Measurements from ENCODE around the gene AUTS2.

The AUTS2 gene

GRCh38 chr7:70459546-70459945 lies 861.3 kb downstream of the AUTS2 start:
- no peak for DNase-seq

- DNase-seq = no peak
These were observed 861.8 kb downstream of the AUTS2 start for GRCh38 chr7:70460071-70460470.

- no peak for DNase-seq
These were observed 862.3 kb downstream of the AUTS2 start for GRCh38 chr7:70460562-70460961.

GRCh38 chr7:70463352-70463938 lies 865.2 kb downstream of the AUTS2 start:
- DNase-seq = no peak

GRCh38 chr7:70466725-70467364 lies 868.6 kb downstream of the AUTS2 start:
- DNase-seq = no peak

GRCh38 chr7:70470746-70471145 lies 872.5 kb downstream of the AUTS2 start:
- no peak for DNase-seq

GRCh38 chr7:70472601-70473237 lies 874.4 kb downstream of the AUTS2 start:
- DNase-seq = no peak

GRCh38 chr7:70474639-70475234 lies 876.5 kb downstream of the AUTS2 start:
- no peak for DNase-seq

GRCh38 chr7:70477036-70478010 lies 879.0 kb downstream of the AUTS2 start:
- DNase-seq = no peak

- DNase-seq = no peak
These were observed 881.1 kb downstream of the AUTS2 start for GRCh38 chr7:70479153-70480021.

GRCh38 chr7:70480927-70481569 lies 882.8 kb downstream of the AUTS2 start:
- no peak for DNase-seq

GRCh38 chr7:70481570-70482123 lies 883.4 kb downstream of the AUTS2 start:
- no peak for DNase-seq

GRCh38 chr7:70484255-70484654 lies 886.0 kb downstream of the AUTS2 start:
- no peak for DNase-seq

- no peak for DNase-seq
These were observed 888.7 kb downstream of the AUTS2 start for GRCh38 chr7:70486977-70487376.

GRCh38 chr7:70487428-70487827 lies 889.2 kb downstream of the AUTS2 start:
- no peak for DNase-seq

GRCh38 chr7:70487886-70488285 lies 889.6 kb downstream of the AUTS2 start:
- no peak for DNase-seq

GRCh38 chr7:70489813-70490212 lies 891.5 kb downstream of the AUTS2 start:
- no peak for DNase-seq

GRCh38 chr7:70492625-70493024 lies 894.4 kb downstream of the AUTS2 start:
- no peak for DNase-seq

GRCh38 chr7:70494225-70495032 lies 896.2 kb downstream of the AUTS2 start:
- DNase-seq = no peak

- DNase-seq = no peak
These were observed 896.7 kb downstream of the AUTS2 start for GRCh38 chr7:70495033-70495376.

Data from SIG-M5 (cell line).